ENCODE data around the gene KIFC3. TPM values are rescaled to one million over a fixed set of nuclear protein-coding genes. Genes with fewer than 3 reads are reported as not detected.
A peak's percentile ranks its signal among the peaks of the same experiment; 100 is the strongest.

KIFC3 gene
- total and polyA plus RNA-seq, 2 donors from 2014 or later = 74.9 to 109 TPM

GRCh38 chr16:57778658-57779057 is 23.6 kb downstream of the KIFC3 start:
- intact Hi-C loops (cut with DNase I) = no loop called here
- no peak overlapping the region for H3K9ac ChIP-seq (ENCODE audit: low read length in 3 of 3)
- peaks cover 0 to 42% (median 10%) of the 10 kb centered on the region in 3 donors for H3K36me3 ChIP-seq (ENCODE audit: control insufficient read depth in 2 of 3, insufficient read depth in 3 of 3, low read length in 3 of 3)
- no peak overlapping the region for H3K4me3 ChIP-seq (ENCODE audit: low read length in 3 of 3)
- FAIRE-seq (no peak), DNase-seq (no peak)
- TF ChIP-seq CTCF (IDR thresholded peaks at IDR 0.05; ENCODE audit: borderline replicate concordance, extremely low read depth, insufficient read depth) = no peak
- H3K4me1 ChIP-seq (ENCODE audit: control insufficient read depth in 2 of 3, insufficient read depth in 2 of 3, low read depth in 1 of 3, low read length in 3 of 3) = peaks cover 0 to 14% (median 4%) of the 10 kb centered on the region in 3 donors
- no peaks in the 10 kb centered on the region for H3K27me3 ChIP-seq (ENCODE audit: control insufficient read depth, insufficient read depth, low read length)
- no peak overlapping the region for H3K27ac ChIP-seq (ENCODE audit: low read depth in 2 of 2, low read length in 2 of 2)
- H3K9me3 ChIP-seq (ENCODE audit: control insufficient read depth in 2 of 3, insufficient read depth in 1 of 3, low read length in 3 of 3) = no peaks in the 10 kb centered on the region

- TF ChIP-seq CTCF (IDR thresholded peaks at IDR 0.05; ENCODE audit: borderline replicate concordance, extremely low read depth, insufficient read depth) = peak; percentile 26
- H3K36me3 ChIP-seq (ENCODE audit: control insufficient read depth in 2 of 3, insufficient read depth in 3 of 3, low read length in 3 of 3) = peaks cover 0 to 46% (median 13%) of the 10 kb centered on the region in 3 donors
- H3K27ac ChIP-seq (ENCODE audit: low read depth in 2 of 2, low read length in 2 of 2) = no peak overlapping the region
Observed at GRCh38 chr16:57775661-57776469, 26.4 kb downstream of the KIFC3 start.

GRCh38 chr16:57774705-57775285 is 27.5 kb downstream of the KIFC3 start:
- peaks cover 0 to 55% (median 24%) of the 10 kb centered on the region in 3 donors for H3K36me3 ChIP-seq (ENCODE audit: control insufficient read depth in 2 of 3, insufficient read depth in 3 of 3, low read length in 3 of 3)

More at GRCh38 chr16:57775661-57776469, 26.4 kb downstream of the KIFC3 start:
- intact Hi-C loops (cut with DNase I) = no loop called here
- H3K9me3 ChIP-seq (ENCODE audit: control insufficient read depth in 2 of 3, insufficient read depth in 1 of 3, low read length in 3 of 3) = no peaks in the 10 kb centered on the region
- FAIRE-seq (no peak), DNase-seq (peak; percentile 73 to 91 (median 89))
- no peak overlapping the region for H3K4me3 ChIP-seq (ENCODE audit: low read length in 3 of 3)
- no peak overlapping the region for H3K9ac ChIP-seq (ENCODE audit: low read length in 3 of 3)
- no peaks in the 10 kb centered on the region for H3K4me1 ChIP-seq (ENCODE audit: control insufficient read depth in 2 of 3, insufficient read depth in 2 of 3, low read depth in 1 of 3, low read length in 3 of 3)
- no peaks in the 10 kb centered on the region for H3K27me3 ChIP-seq (ENCODE audit: control insufficient read depth, insufficient read depth, low read length)

More at GRCh38 chr16:57774705-57775285, 27.5 kb downstream of the KIFC3 start:
- DNase-seq = peak in 2 of 5 donors; percentile 42 to 51
- Histone ChIP-seq H3K27me3 (ENCODE audit: control insufficient read depth, insufficient read depth, low read length) (no peaks in the 10 kb centered on the region), H3K27ac (ENCODE audit: low read depth in 2 of 2, low read length in 2 of 2) (no peak overlapping the region), H3K9me3 (ENCODE audit: control insufficient read depth in 2 of 3, insufficient read depth in 1 of 3, low read length in 3 of 3) (no peaks in the 10 kb centered on the region), H3K4me1 (ENCODE audit: control insufficient read depth in 2 of 3, insufficient read depth in 2 of 3, low read depth in 1 of 3, low read length in 3 of 3) (no peaks in the 10 kb centered on the region), H3K9ac (ENCODE audit: low read length in 3 of 3) (no peak overlapping the region), H3K4me3 (ENCODE audit: low read length in 3 of 3) (no peak overlapping the region)
- intact Hi-C loops (cut with DNase I) = no loop called here
- no peak for TF ChIP-seq CTCF (IDR thresholded peaks at IDR 0.05; ENCODE audit: borderline replicate concordance, extremely low read depth, insufficient read depth)
- FAIRE-seq = no peak

Measured in kidney (tissue), 14 donors.